Calu3 (cell line): ENCODE data around the gene CLK2. TPM values are rescaled to one million over a fixed set of nuclear protein-coding genes. Genes with fewer than 3 reads are reported as not detected.

Source experiments
- BruUV-seq: library from RNA; stranded (reverse); fragments of 400-500 nt; replicated peaks from 2 replicates; lab custom pipeline; 2021; lab: Mats Ljungman, UMichigan
- CTCF ChIA-PET: fragments of 300-600 bp; sonication (Branson Sonifier 250); formaldehyde crosslinking; loops from one replicate; lab custom pipeline; 2022; ENCODE audit warnings: antibody characterized with exemption; lab: Charles Lee
- DNase-seq: peaks from one replicate; pipeline ENCODE4 v3.0.0; 2022
- H3K27ac Mint-ChIP-seq: one replicate; pipeline ENCODE4 v1.8.0; 2022; ENCODE audit warnings: mixed read lengths; ENCODE audit not compliant: unreplicated experiment
- H3K27me3 Mint-ChIP-seq: one replicate; pipeline ENCODE4 v1.8.0; 2022; ENCODE audit warnings: mixed read lengths; ENCODE audit not compliant: unreplicated experiment
- H3K36me3 Mint-ChIP-seq: one replicate; pipeline ENCODE4 v1.8.0; 2022; ENCODE audit warnings: mild to moderate bottlenecking, moderate library complexity, mixed read lengths; ENCODE audit not compliant: insufficient read depth, unreplicated experiment
- H3K4me1 Mint-ChIP-seq: one replicate; pipeline ENCODE4 v1.8.0; 2022; ENCODE audit warnings: mild to moderate bottlenecking, low read depth, mixed read lengths; ENCODE audit not compliant: unreplicated experiment
- H3K4me3 Mint-ChIP-seq: one replicate; pipeline ENCODE4 v1.8.0; 2022; ENCODE audit warnings: mild to moderate bottlenecking, low read depth, moderate library complexity, mixed read lengths; ENCODE audit not compliant: unreplicated experiment
- H3K9me3 Mint-ChIP-seq: one replicate; pipeline ENCODE4 v1.8.0; 2022; ENCODE audit warnings: low read depth, mixed read lengths; ENCODE audit not compliant: unreplicated experiment
- CTCF ChIP-seq: fragments of 200-600 bp; IDR thresholded peaks from one replicate; pipeline ENCODE4 v1.8.0; 2022; ENCODE audit warnings: antibody characterized with exemption; ENCODE audit not compliant: unreplicated experiment
- intact Hi-C: fragments of 100-400 bp; cut with micrococcal nuclease; formaldehyde crosslinking; loops from one replicate; pipeline ENCODE4 v1.10.0; 2022; ENCODE audit not compliant: unreplicated experiment
- total RNA-seq: library from RNA; stranded (reverse); gene quantifications from 2 replicates; pipeline ENCODE4 v1.2.3, GENCODE V29; 2022

CLK2 gene
- total RNA-seq, 1 experiment from 2014 or later = 78.5 TPM

- DNase-seq = no peak
- no peak overlapping the region for H3K27ac Mint-ChIP-seq
- H3K4me1 Mint-ChIP-seq = peaks cover 40% of the 10 kb centered on the region
- H3K9me3 Mint-ChIP-seq = no peaks in the 10 kb centered on the region
- H3K27me3 Mint-ChIP-seq = no peaks in the 10 kb centered on the region
- intact Hi-C loops = no loop called here
- CTCF ChIA-PET = interaction anchor here (0.6 kb wide), 1 partner anchor 20 kb away, joined by 3 read pairs; no protein-coding TSS in a partner anchor
- BruUV-seq = no TSS peak
- H3K4me3 Mint-ChIP-seq = no peak overlapping the region
- peaks cover 88% of the 10 kb centered on the region for H3K36me3 Mint-ChIP-seq
- no peak for TF ChIP-seq CTCF
These were observed 43.6 kb upstream of the CLK2 start for GRCh38 chr1:155316922-155317321.

- CTCF ChIA-PET = interaction anchor here (0.7 kb wide), 1 partner anchor 336 kb away, joined by 5 read pairs; no protein-coding TSS in a partner anchor
- no peaks in the 10 kb centered on the region for H3K9me3 Mint-ChIP-seq
- peaks cover 34% of the 10 kb centered on the region for H3K4me1 Mint-ChIP-seq
- peaks cover 88% of the 10 kb centered on the region for H3K36me3 Mint-ChIP-seq
- H3K27ac Mint-ChIP-seq = no peak overlapping the region
- no peak for DNase-seq
- H3K4me3 Mint-ChIP-seq = no peak overlapping the region
- no peak for TF ChIP-seq CTCF
- no peaks in the 10 kb centered on the region for H3K27me3 Mint-ChIP-seq
- intact Hi-C loops = no loop called here
- BruUV-seq = no TSS peak
These were observed 40.0 kb upstream of the CLK2 start for GRCh38 chr1:155313261-155313660.

- no TSS peak for BruUV-seq
- CTCF ChIA-PET = no interaction called here
These were observed 36.2 kb upstream of the CLK2 start for GRCh38 chr1:155309423-155310021.

More at GRCh38 chr1:155309423-155310021, 36.2 kb upstream of the CLK2 start:
- no peak for TF ChIP-seq CTCF
- Mint-ChIP-seq H3K36me3 (peaks cover 63% of the 10 kb centered on the region), H3K4me3 (peak overlapping the region; percentile 90), H3K27ac (peak overlapping the region; percentile 97), H3K9me3 (no peaks in the 10 kb centered on the region), H3K27me3 (no peaks in the 10 kb centered on the region), H3K4me1 (peaks cover 53% of the 10 kb centered on the region)
- intact Hi-C loops = no loop called here
- peak; percentile 74 for DNase-seq
